HG02623 (cell line): ENCODE measurements around the gene CADM4.
A peak's percentile ranks its signal among the peaks of the same experiment; 100 is the strongest.

ENCODE experiments used
- ATAC-seq: cut with Tn5 transposase; IDR thresholded peaks from one replicate; pipeline ENCODE4 v1.9.1; 2021; ENCODE audit warnings: moderate library complexity; ENCODE audit not compliant: unreplicated experiment

The CADM4 gene

GRCh38 chr19:43634872-43635560 is 4.6 kb downstream of the CADM4 start:
- no peak for ATAC-seq

DNA sequence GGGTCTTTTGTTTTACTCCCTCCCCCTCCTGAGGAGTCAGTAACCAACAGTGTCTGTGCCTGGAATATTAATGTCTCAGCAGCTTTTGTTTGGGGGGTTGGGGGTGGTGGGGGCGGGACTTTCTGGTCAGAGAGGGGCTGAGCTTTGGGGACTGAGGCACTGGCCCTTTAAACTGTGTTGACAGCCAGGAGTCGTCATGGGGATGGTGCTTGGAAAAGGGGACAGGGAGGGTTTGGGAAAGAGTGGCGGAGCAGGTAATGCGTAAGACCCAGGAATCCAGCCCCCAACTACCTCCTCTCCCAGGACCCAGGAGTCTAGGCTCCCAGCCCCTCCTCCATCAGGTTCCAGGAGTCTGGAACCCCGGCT is 5.2 kb downstream of the CADM4 start:
- ATAC-seq: no peak

GRCh38 chr19:43634068-43634467 is 5.6 kb downstream of the CADM4 start:
- no peak for ATAC-seq

- ATAC-seq: no peak
These were observed 6.1 kb downstream of the CADM4 start for GRCh38 chr19:43633520-43633919.

DNA sequence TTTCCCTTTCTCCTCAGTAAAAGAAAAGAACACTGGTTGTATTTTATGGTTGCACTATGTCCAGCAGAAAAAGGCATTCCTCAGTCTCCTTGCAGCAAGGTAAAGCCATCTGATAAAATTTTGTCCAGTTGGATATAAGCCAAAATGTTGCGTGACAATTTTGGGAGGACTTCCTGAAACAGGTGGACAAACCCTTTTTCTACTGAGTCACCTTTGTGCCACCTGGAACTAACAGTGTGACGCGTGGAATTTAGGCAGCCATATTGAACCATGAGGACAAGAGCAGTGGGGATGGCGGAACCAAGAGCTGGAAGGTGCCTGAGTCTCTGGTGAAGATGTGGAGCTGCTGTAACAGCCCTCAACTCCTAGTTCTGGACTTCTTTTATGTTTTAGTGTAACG is 8.2 kb downstream of the CADM4 start:
- no peak for ATAC-seq

DNA sequence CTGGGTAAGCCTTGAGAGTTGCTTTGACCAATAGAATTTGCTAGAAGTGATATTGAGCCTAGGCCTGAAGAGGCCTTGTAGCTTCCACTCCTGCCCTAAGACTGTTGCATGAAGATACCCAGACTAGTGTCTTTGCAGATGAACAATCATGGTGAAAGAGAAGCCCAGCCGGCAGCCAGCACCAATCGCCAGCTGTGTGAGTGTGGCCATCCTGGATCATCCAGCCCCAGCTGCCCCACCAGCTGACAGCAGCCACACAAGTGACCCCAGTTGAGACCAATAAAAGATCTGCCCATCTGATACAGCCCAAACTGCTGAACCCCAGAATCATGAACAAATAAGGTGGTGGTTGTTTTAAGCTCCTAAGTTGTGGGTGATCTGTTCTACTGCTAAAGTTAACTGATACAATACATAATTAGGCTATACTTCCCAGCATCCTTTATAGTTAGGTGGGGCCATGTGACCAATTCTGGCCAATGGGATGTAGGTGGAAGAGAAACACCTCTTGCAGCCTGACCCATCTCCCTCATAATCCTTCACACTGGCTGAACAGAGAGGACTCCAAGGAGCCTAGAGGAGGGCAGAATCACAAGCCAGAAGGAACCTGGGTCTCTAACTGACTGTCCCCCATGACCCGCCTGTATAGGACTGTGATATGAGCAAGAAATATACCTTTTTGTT is 10.9 kb downstream of the CADM4 start:
- no peak for ATAC-seq

DNA sequence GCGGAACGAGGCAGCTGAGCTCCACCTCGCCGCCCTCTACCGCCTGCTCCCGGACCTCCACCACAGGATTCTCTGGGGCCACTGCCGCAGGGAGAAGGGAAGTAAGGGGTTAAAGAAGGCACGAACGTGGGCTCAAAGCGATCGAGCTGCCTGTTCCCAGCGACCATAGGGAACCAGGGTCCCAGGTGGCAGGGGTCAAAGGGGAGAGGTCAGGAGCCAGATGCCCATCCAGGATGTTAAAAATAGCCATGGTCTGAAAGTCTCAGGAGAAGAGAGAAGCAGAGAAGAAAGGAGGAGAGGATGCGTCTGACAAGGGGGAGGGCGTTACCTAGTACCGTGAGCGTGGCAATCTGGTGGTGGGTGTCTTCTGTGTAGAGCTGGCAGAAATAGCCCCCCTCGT is 12.8 kb downstream of the CADM4 start:
- ATAC-seq: no peak

DNA sequence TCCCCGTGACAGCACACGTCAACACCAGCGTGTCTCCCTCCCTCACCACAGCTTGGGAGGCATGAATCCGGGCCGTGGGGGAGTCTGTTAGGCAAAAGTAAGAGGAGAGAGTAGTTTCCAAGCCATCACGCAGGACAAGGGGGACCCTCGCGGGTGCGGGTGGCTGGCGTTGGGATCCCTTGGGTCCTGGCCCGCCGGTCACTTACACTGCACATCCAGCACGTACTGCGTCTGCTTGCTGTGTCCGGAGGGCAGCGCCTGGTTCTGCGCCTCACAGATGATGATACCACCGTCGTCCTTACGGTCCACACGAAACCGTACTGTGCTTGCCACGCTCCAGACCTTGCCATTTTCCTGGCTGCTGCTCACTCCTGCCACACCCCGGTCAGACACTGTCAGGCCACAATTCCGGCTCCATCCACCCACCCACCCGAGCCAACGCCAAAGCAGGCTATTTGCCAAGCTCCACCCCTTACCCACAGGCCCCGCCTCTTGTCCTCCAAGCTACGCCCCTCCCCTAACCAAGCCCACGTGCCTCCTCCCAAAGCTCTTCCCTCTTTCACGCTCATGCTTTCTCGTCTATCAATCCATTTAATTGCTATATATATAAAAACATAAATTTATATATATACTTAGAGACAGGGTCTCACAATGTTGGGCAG is 13.6 kb downstream of the CADM4 start:
- no peak for ATAC-seq

- ATAC-seq: no peak
These were observed 14.7 kb downstream of the CADM4 start for GRCh38 chr19:43624933-43625332.

DNA sequence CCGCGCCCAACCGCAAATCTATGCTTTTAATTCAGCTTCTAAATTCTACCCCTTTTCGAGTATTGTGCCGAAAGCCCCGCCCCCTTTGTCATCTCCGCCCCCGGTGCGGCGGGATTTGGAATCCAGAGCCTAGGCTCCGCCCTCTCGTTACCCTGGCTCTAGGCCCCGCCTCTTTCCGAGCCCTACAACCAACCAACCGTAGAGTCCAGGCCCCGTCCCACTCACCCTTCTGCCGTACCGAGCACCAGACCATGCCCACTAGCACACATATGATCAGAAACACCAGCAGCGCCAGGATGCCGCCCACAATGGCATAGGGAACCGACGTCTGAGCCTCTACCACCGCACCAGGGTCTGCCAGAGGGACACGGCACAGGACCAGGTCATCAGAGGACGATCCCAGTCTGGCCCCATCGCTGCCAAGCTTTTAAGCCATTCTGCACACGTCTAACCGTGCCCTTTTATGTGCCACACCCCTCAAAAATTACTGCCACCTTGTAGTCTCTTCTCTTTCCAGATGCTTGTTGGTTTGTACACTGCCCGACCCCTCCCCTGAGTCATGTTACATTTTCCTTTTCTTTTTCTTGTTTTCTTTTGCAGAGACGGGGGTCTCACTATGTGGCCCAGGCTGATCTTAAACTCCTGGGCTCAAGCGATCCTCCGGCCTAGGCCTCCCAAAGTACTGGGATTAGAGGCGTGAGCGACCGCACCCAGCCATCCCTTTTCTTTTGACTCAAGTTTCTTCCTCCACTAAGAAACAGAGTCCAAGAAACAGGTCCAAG is 15.6 kb downstream of the CADM4 start:
- ATAC-seq: no peak

- ATAC-seq: no peak
These were observed 16.7 kb downstream of the CADM4 start for GRCh38 chr19:43622956-43623355.

GRCh38 chr19:43622070-43622469 is 17.6 kb downstream of the CADM4 start:
- no peak for ATAC-seq

GRCh38 chr19:43620061-43621001 is 19.3 kb downstream of the CADM4 start:
- ATAC-seq: no peak

- peak; percentile 67 for ATAC-seq
These were observed 20.2 kb downstream of the CADM4 start, which contains the start of gene ZNF428 for GRCh38 chr19:43619262-43620060. ZNF428 (minus strand) TSS chr19:43619629; CDS start chr19:43614304, 5,325 bp downstream.

DNA sequence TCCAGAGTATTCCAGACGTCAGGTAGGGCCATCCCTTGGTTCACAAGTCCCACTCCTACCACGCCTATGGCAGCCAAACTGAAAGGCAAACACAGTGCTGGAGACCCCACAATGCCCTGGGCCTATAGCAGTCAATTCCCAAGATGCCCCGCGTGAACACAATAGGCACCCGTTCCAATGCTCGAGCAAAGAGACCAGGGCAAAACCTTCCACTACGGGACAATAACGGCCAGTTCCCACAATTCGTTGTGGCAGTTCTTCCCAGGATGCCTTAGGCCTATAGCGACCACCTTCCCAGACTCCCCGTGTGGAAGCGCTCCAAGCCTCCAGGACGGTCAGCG is 20.8 kb downstream of the CADM4 start:
- peak; percentile 11 for ATAC-seq

GRCh38 chr19:43616954-43617353 is 22.7 kb downstream of the CADM4 start:
- ATAC-seq: no peak

GRCh38 chr19:43616306-43616705 is 23.3 kb downstream of the CADM4 start:
- no peak for ATAC-seq

DNA sequence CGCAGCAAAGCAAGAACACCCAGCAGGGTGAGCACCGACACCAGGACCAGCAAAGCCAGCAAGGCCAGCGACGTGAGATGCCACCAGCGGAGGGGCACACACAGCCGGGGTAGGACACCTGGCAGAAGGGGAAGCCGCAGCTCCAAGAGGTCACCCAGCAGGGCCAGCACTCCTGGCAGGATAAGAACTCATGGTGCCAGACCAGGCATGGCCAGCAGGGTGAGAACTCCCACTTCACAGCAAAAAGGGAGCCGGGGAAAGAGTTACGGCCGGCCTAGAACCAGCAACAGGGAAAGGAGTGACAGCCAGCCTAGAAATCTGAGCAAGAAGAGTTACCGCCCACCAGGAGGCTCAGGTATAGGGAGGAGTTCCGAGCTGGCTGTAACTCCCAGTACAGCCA is 27.3 kb downstream of the CADM4 start:
- ATAC-seq: no peak

GRCh38 chr19:43611788-43612187 is 27.9 kb downstream of the CADM4 start, which contains the start of gene SRRM5:
SRRM5 (plus strand) TSS chr19:43612088; CDS start chr19:43612122, 34 bp downstream.
- no peak for ATAC-seq
